Activated B cell treated with CpG ODN at 0.5 μM for 24 hours (primary cell): ENCODE measurements around the gene IFNG. TPM values are rescaled to one million over a fixed set of nuclear protein-coding genes. Genes with fewer than 3 reads are reported as not detected.
"Not testable (repeated sequence)": the region's sequence is repeated elsewhere in the genome, so short reads cannot be mapped to it uniquely, and the experiment has no call there.

ENCODE experiments used
- ATAC-seq: fragments of 200-7000 bp; cut with Tn5 transposase; one replicate; pipeline ENCODE4 v1.10.0; 2021; ENCODE audit warnings: low read depth, mild to moderate bottlenecking, moderate library complexity
- CTCF ChIA-PET: fragments of 350-600 bp; sonication (Branson Sonifier 250); formaldehyde crosslinking; loops from one replicate; lab custom pipeline; 2021; ENCODE audit warnings: antibody characterized with exemption; lab: Charles Lee
- POLR2A ChIA-PET: fragments of 350-600 bp; sonication (Branson Sonifier 250); formaldehyde crosslinking; loops from one replicate; lab custom pipeline; 2021; ENCODE audit warnings: antibody characterized with exemption; lab: Charles Lee
- DNase-seq: peaks from one replicate; pipeline ENCODE4 v3.0.0; 2022
- H3K27ac Mint-ChIP-seq: one replicate; pipeline ENCODE4 v1.8.0; 2020; ENCODE audit warnings: mixed read lengths
- H3K27me3 Mint-ChIP-seq: one replicate; pipeline ENCODE4 v1.8.0; 2021; ENCODE audit warnings: mixed read lengths
- H3K36me3 Mint-ChIP-seq: one replicate; pipeline ENCODE4 v1.8.0; 2021; ENCODE audit warnings: low read depth, mixed read lengths
- H3K4me1 Mint-ChIP-seq: one replicate; pipeline ENCODE4 v1.8.0; 2021; ENCODE audit warnings: mixed read lengths
- H3K4me3 Mint-ChIP-seq: one replicate; pipeline ENCODE4 v1.8.0; 2020; ENCODE audit warnings: mild to moderate bottlenecking, mixed read lengths
- H3K9me3 Mint-ChIP-seq: one replicate; pipeline ENCODE4 v1.8.0; 2020; ENCODE audit warnings: mixed read lengths
- CTCF ChIP-seq: fragments of 200-600 bp; IDR thresholded peaks from one replicate; pipeline ENCODE4 v1.8.0; 2022; ENCODE audit warnings: antibody characterized with exemption, mild to moderate bottlenecking
- intact Hi-C: fragments of 100-400 bp; cut with micrococcal nuclease; formaldehyde crosslinking; loops from one replicate; pipeline ENCODE4 v1.15.1; 2024
- total RNA-seq: library from RNA; stranded (reverse); gene quantifications from 2 replicates; pipeline ENCODE4 v1.2.3, GENCODE V29; 2022

IFNG gene
- not detected in 2 replicates for total RNA-seq

- H3K27ac Mint-ChIP-seq: no peak within 1 kb of the TSS
- ChIA-PET CTCF (interaction anchor here (2.7 kb wide), 1 partner anchor 119 kb away, joined by 19 read pairs; no protein-coding TSS in a partner anchor), POLR2A (no interaction called here)
- no peaks in the 10 kb centered on the region for H3K36me3 Mint-ChIP-seq
- H3K4me1 Mint-ChIP-seq: peaks cover 17% of the 10 kb centered on the region
- intact Hi-C loops: loop anchor here (2.0 kb wide), 1 partner anchor 119 kb away; no protein-coding TSS in a partner anchor
- no peak for TF ChIP-seq CTCF
- H3K27me3 Mint-ChIP-seq: no peaks in the 10 kb centered on the region
- no peak for ATAC-seq
- H3K9me3 Mint-ChIP-seq: no peaks in the 10 kb centered on the region
- no peak within 1 kb of the TSS for H3K4me3 Mint-ChIP-seq
- DNase-seq: no peak
These were observed at the start of gene IFNG for GRCh38 chr12:68159681-68160304. Gene IFNG (minus strand): TSS chr12:68159740. CDS start chr12:68159615, 125 bp downstream.

GRCh38 chr12:68209048-68209728 is 49.6 kb upstream of the IFNG start:
- peaks cover 13% of the 10 kb centered on the region for H3K27me3 Mint-ChIP-seq
- H3K36me3 Mint-ChIP-seq, CTCF ChIA-PET, H3K27ac Mint-ChIP-seq, intact Hi-C loops, H3K4me3 Mint-ChIP-seq, POLR2A ChIA-PET, DNase-seq, ATAC-seq, H3K4me1 Mint-ChIP-seq, H3K9me3 Mint-ChIP-seq: not testable (repeated sequence)

- intact Hi-C loops: no loop called here
- H3K4me1 Mint-ChIP-seq: no peaks in the 10 kb centered on the region
- H3K27ac Mint-ChIP-seq: no peak overlapping the region
- ChIA-PET CTCF (no interaction called here), POLR2A (no interaction called here)
- ATAC-seq: no peak
- DNase-seq: no peak
- H3K9me3 Mint-ChIP-seq: no peaks in the 10 kb centered on the region
- peaks cover 11% of the 10 kb centered on the region for H3K27me3 Mint-ChIP-seq
- TF ChIP-seq CTCF: no peak
- H3K36me3 Mint-ChIP-seq: no peaks in the 10 kb centered on the region
- H3K4me3 Mint-ChIP-seq: no peak overlapping the region
These were observed 47.7 kb upstream of the IFNG start for GRCh38 chr12:68207276-68207675.

GRCh38 chr12:68206446-68206845 is 46.9 kb upstream of the IFNG start:
- intact Hi-C loops: no loop called here
- Mint-ChIP-seq H3K27ac (no peak overlapping the region), H3K36me3 (no peaks in the 10 kb centered on the region), H3K27me3 (peaks cover 9% of the 10 kb centered on the region), H3K4me1 (no peaks in the 10 kb centered on the region), H3K9me3 (no peaks in the 10 kb centered on the region), H3K4me3 (no peak overlapping the region)
- ChIA-PET CTCF (no interaction called here), POLR2A (no interaction called here)
- no peak for DNase-seq
- no peak for TF ChIP-seq CTCF
- ATAC-seq: no peak

GRCh38 chr12:68203460-68203875 is 43.9 kb upstream of the IFNG start:
- no peaks in the 10 kb centered on the region for H3K4me1 Mint-ChIP-seq
- ChIA-PET CTCF (no interaction called here), POLR2A (no interaction called here)
- H3K9me3 Mint-ChIP-seq: no peaks in the 10 kb centered on the region
- no peaks in the 10 kb centered on the region for H3K36me3 Mint-ChIP-seq
- H3K27ac Mint-ChIP-seq: no peak overlapping the region
- peaks cover 4% of the 10 kb centered on the region for H3K27me3 Mint-ChIP-seq
- no peak for TF ChIP-seq CTCF
- no peak overlapping the region for H3K4me3 Mint-ChIP-seq
- intact Hi-C loops: no loop called here
- ATAC-seq (no peak), DNase-seq (no peak)
